22Rv1 (cell line): ENCODE measurements around the gene NEAT1.

Source experiments
- H3K27ac ChIP-seq: fragments of 450-650 bp; 2 replicates; pipeline ENCODE4 v1.5.1; 2017
- ZFX ChIP-seq: fragments of 450-650 bp; IDR thresholded peaks from 2 replicates; pipeline ENCODE4 v1.6.1; 2017; ENCODE audit warnings: antibody characterized with exemption, borderline replicate concordance
- TF ChIP-seq, protein P1 (sequence below): fragments of 450-650 bp; IDR thresholded peaks from 2 replicates; pipeline ENCODE4 v1.5.1; 2017; ENCODE audit warnings: mild to moderate bottlenecking

The NEAT1 gene

DNA sequence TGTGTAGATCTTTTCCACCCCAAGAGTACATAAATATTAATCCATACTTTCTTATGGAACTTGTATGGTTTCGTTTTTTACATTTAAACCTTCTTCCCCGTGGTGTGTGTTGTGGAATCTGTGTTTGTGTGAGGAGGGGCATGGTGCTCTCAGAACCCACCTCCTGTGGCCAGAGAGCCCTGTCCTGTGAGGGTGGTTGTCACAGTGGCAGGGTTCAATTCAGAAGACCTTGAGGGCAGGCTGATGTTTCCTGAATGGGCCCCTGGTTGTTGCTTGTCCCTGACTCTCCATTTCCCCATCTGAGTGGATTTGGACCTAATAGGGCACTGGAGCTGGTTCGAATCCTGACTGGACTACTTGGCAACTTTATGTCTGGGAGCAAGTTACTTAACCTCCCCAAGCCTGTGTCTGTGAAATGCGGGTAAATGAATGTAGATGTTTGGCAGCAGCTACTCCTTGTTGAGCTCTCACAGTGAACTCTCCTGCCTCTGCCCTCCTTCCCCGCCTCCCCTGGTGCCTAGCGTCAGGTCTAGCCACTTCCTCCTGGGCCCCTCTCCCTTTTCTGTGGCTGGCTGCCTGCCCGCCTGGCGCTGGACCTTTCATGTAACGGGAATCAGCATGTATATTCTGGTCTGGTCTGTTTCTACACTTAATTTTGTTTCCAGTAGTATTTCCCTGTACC is 7.3 kb downstream of the NEAT1 start:
- TF ChIP-seq, protein P1, sequence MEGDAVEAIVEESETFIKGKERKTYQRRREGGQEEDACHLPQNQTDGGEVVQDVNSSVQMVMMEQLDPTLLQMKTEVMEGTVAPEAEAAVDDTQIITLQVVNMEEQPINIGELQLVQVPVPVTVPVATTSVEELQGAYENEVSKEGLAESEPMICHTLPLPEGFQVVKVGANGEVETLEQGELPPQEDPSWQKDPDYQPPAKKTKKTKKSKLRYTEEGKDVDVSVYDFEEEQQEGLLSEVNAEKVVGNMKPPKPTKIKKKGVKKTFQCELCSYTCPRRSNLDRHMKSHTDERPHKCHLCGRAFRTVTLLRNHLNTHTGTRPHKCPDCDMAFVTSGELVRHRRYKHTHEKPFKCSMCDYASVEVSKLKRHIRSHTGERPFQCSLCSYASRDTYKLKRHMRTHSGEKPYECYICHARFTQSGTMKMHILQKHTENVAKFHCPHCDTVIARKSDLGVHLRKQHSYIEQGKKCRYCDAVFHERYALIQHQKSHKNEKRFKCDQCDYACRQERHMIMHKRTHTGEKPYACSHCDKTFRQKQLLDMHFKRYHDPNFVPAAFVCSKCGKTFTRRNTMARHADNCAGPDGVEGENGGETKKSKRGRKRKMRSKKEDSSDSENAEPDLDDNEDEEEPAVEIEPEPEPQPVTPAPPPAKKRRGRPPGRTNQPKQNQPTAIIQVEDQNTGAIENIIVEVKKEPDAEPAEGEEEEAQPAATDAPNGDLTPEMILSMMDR: no peak
- no peak for TF ChIP-seq ZFX
- peak overlapping the region; percentile 100 for H3K27ac ChIP-seq

DNA sequence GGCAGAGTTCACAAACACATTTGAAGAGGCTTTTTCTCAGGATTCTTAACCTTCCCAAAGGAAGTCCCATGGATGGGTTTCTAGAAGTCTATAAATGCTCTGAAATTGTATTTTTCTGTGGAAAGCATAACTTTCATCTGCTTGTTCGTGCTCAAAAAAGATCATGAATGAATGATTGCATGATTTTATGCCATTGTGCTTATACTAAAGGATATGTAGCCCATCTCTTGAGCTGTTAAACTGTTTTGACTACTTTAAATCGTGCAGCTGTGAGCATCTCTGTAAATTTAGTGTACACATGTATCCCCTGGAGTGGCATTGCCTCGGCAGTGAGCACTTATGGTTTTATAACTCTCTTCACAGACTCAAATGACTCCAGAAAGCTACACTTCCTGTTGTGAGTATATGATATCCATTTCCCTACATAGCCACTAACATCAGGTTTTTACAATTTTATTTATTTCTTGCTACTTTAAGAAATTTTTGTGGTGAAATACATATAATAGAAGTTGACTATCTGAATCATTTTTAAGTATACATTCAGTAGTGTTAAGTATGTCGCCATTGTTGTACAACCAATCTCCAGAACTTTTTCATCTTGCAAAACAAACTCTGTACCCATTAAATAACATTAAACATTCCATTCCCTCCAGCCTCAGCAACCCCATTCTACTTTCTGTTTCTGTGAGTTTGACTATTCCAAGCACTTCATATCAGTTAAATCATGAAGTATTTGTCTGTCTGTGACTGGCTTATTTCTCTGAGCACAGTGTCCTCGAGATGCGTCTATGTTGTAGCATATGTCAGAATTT is 8.0 kb downstream of the NEAT1 start:
- peak overlapping the region; percentile 100 for H3K27ac ChIP-seq
- TF ChIP-seq ZFX: no peak
- TF ChIP-seq, protein P1: no peak

DNA sequence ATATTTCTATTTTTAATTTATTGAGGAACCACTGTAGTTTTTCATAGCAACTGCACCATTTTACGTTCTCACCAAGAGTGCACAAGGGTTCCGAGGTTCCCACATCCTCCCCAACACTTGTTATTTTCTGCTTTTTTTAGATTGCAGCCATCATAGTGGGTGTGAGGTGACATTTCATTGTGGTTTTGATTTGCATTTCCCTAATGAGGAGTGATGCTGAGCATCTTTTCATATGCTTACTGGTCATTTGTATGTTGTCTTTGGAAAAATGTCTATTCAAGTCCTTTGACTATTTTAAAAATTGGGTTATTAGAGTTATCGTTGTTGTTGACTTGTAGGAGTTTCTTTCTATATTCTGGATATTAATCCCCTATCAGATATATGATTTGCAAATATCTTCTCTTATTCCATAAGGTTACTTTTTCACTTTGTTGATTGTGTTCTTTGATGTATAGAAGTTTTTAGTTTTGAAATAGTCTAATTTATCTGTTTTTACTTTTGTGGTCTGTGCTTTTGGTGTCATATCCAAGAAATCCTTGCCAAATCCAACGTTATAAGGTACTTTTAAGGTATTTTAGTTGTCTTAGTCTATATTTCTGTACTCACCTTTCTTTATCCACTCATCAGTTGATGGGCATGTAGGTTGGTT is 9.0 kb downstream of the NEAT1 start:
- peak overlapping the region; percentile 100; the same call in 1 of the 2 replicates for H3K27ac ChIP-seq
- TF ChIP-seq ZFX: no peak
- TF ChIP-seq, protein P1: no peak

DNA sequence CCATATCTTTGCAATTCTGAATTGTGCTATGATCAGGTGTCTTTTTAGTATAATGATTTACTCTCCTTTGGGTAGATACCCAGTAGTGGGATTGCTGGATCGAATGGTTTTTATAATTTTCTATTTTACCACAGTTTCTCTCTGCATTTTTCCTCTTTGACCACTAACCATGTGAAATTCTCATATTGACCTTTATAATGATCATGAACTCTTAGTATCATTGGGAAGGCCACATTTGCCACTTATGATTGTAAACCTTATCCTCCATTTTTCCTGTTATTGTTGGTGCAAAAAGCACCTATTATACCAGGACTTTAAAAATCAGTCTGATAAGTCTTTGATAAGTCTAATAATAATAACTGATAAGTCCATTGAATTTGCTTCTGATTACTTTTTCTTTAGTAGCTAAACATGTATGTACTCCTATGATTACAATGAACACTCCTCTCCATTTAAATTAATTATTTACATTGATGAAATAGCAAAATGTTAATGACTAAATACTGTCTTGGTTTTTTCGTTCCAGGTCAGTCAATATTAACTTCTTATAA is 9.6 kb downstream of the NEAT1 start:
- no peak overlapping the region for H3K27ac ChIP-seq
- no peak for TF ChIP-seq ZFX
- TF ChIP-seq, protein P1: no peak

DNA sequence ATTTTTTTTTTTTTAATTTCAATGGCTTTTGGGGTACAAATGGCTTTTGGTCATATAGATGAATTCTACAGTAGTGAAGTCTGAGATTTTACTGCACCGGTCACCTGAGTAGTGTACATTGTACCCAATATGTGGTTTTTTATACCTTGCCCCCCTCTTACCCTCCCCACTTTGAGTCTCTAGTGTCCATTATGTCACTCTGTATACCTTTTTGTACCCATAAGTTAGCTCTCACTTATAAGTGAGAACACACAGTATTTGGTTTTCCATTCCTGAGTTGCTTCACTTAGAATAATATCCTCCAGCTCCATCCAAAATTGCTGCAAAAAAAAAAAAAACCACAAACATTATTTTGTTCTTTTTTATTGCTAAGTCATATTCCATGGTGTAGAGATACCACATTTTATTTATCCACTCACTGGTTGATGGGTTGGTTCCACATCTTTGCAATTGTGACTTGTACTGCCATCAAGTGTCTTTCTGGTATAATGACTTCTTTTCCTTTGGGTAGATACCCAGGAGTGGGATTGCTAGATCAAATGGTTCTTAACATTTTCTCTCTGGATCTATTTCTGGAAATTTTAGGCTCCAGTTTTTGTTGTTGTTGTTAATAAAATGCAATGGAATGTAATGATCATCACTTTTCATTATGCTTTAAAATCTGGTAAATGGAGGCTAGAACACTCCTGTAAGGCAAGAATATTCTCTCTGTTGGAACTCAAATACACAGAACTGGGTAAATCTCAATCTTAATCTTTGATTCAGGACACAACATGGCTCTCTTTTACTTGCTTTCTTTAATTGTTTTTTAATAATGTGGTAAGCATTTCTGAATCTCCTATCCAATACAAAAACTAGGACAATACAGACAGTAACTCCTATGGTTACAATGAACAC is 10.3 kb downstream of the NEAT1 start:
- H3K27ac ChIP-seq: no peak overlapping the region
- TF ChIP-seq, protein P1: peak; percentile 44
- TF ChIP-seq ZFX: no peak

DNA sequence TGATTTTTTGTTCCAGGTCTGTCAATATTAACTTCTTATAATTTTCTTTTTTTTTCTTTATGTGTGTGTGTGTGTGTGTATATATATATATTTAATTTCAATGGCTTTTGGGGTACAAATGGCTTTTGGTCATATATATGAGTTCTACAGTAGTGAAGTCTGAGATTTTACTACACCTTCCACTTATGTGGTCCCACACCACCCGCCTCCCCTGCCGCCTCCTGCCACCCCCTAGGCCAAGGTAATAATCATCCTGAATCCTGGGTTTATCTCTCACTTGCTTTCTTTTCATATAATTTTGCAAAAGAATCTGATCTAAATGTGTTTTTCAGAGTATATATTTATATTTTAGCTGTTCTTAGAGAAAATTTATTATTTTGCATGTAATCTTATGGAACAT is 11.1 kb downstream of the NEAT1 start:
- TF ChIP-seq, protein P1: no peak
- TF ChIP-seq ZFX: no peak
- H3K27ac ChIP-seq: no peak overlapping the region
